HFFc6 (cell line): Measurements from ENCODE around the gene YY1. TPM values are rescaled to one million over a fixed set of nuclear protein-coding genes. Genes with fewer than 3 reads are reported as not detected.
A peak's percentile ranks its signal among the peaks of the same experiment; 100 is the strongest.

ENCODE experiments used
- DNase-seq: peaks from one replicate; pipeline ENCODE4 v3.0.0-alpha.2; 2018
- H3K27ac Mint-ChIP-seq: 2 replicates; pipeline ENCODE4 v1.8.0; 2020; ENCODE audit warnings: mild to moderate bottlenecking, mixed read lengths
- H3K27me3 Mint-ChIP-seq: 2 replicates; pipeline ENCODE4 v1.8.0; 2021; ENCODE audit warnings: mild to moderate bottlenecking, moderate library complexity, mixed read lengths; ENCODE audit not compliant: insufficient read depth
- H3K36me3 Mint-ChIP-seq: 2 replicates; pipeline ENCODE4 v1.8.0; 2021; ENCODE audit warnings: low read depth, mixed read lengths
- H3K4me1 Mint-ChIP-seq: 2 replicates; pipeline ENCODE4 v1.8.0; 2020; ENCODE audit warnings: low read depth, mixed read lengths
- H3K4me3 Mint-ChIP-seq: 2 replicates; pipeline ENCODE4 v1.8.0; 2020; ENCODE audit warnings: mild to moderate bottlenecking, moderate library complexity, mixed read lengths
- H3K9me3 Mint-ChIP-seq: 2 replicates; pipeline ENCODE4 v1.8.0; 2020; ENCODE audit warnings: mild to moderate bottlenecking, mixed read lengths
- total RNA-seq, 6 experiments: library from RNA; stranded (reverse); fragmentation: NEBNext Ultra II Directional; extraction: Animal tissue kit (Norgen Biotek cat#: 25700); gene quantifications; 2 replicates in 1 of 6; 3 replicates in 5 of 6; pipeline ENCODE4 v1.2.3, GENCODE V29; 2021
- TF ChIP-seq, protein P1 (sequence below): fragments of 200-600 bp; sonication (generic); IDR thresholded peaks from 2 replicates; pipeline ENCODE4 v1.5.0; 2021; ENCODE audit warnings: antibody characterized with exemption, mild to moderate bottlenecking

The YY1 gene
- total RNA-seq, 6 experiments from 2014 or later = 57.0 to 70.8 (median 68.1) TPM

DNA sequence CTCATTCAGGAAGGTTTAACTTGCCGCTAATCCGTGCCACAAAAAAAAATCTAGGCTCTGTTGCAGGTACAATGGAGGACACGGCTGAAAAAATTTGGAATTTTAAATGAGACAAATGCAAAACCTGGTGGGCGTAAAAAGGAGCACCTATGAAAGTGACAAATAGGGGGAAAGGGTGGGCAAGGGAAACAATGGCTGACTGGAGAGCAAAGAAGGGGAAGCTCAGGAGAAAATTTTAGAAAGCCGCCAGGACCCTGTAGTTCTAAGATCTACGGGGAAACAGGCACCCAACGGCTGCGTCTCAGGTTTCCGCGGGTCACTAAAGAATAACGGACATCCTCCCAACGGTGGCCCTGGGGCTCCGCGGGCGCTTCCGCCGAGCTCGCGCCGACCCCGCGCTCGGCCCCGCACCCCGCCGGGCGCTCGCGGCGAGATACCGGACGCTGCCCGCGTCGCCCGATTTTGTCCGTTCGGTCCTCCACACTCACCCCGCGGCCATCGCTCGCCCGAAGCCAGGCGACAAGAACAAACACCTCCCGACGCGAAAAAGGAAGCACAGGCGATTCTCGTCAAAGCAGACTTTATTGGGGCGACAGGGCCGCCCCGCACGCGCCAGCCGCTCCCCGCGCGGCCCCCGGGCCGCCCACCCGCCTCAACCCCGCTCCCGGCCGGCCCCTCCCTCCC is 1.1 kb upstream of the YY1 start:
- H3K4me3 Mint-ChIP-seq = peak overlapping the region; percentile 94
- peak overlapping the region; percentile 83 for H3K27ac Mint-ChIP-seq
- peaks cover 32% of the 10 kb centered on the region for H3K36me3 Mint-ChIP-seq
- TF ChIP-seq, protein P1, sequence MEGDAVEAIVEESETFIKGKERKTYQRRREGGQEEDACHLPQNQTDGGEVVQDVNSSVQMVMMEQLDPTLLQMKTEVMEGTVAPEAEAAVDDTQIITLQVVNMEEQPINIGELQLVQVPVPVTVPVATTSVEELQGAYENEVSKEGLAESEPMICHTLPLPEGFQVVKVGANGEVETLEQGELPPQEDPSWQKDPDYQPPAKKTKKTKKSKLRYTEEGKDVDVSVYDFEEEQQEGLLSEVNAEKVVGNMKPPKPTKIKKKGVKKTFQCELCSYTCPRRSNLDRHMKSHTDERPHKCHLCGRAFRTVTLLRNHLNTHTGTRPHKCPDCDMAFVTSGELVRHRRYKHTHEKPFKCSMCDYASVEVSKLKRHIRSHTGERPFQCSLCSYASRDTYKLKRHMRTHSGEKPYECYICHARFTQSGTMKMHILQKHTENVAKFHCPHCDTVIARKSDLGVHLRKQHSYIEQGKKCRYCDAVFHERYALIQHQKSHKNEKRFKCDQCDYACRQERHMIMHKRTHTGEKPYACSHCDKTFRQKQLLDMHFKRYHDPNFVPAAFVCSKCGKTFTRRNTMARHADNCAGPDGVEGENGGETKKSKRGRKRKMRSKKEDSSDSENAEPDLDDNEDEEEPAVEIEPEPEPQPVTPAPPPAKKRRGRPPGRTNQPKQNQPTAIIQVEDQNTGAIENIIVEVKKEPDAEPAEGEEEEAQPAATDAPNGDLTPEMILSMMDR = no peak
- no peaks in the 10 kb centered on the region for H3K9me3 Mint-ChIP-seq
- H3K27me3 Mint-ChIP-seq = no peaks in the 10 kb centered on the region; the same call in 1 of the 2 replicates
- DNase-seq = peak; percentile 27
- peaks cover 32% of the 10 kb centered on the region for H3K4me1 Mint-ChIP-seq

DNA sequence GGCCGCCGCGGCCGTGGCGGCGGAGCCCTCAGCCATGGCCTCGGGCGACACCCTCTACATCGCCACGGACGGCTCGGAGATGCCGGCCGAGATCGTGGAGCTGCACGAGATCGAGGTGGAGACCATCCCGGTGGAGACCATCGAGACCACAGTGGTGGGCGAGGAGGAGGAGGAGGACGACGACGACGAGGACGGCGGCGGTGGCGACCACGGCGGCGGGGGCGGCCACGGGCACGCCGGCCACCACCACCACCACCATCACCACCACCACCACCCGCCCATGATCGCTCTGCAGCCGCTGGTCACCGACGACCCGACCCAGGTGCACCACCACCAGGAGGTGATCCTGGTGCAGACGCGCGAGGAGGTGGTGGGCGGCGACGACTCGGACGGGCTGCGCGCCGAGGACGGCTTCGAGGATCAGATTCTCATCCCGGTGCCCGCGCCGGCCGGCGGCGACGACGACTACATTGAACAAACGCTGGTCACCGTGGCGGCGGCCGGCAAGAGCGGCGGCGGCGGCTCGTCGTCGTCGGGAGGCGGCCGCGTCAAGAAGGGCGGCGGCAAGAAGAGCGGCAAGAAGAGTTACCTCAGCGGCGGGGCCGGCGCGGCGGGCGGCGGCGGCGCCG is 381 bp downstream of the YY1 start:
- Mint-ChIP-seq H3K4me3 (peak overlapping the region; percentile 83), H3K36me3 (peaks cover 37% of the 10 kb centered on the region), H3K27ac (peak overlapping the region; percentile 72), H3K27me3 (no peaks in the 10 kb centered on the region; the same call in 1 of the 2 replicates), H3K9me3 (no peaks in the 10 kb centered on the region), H3K4me1 (peaks cover 38% of the 10 kb centered on the region)
- TF ChIP-seq, protein P1 = peak; percentile 25
- DNase-seq = no peak

DNA sequence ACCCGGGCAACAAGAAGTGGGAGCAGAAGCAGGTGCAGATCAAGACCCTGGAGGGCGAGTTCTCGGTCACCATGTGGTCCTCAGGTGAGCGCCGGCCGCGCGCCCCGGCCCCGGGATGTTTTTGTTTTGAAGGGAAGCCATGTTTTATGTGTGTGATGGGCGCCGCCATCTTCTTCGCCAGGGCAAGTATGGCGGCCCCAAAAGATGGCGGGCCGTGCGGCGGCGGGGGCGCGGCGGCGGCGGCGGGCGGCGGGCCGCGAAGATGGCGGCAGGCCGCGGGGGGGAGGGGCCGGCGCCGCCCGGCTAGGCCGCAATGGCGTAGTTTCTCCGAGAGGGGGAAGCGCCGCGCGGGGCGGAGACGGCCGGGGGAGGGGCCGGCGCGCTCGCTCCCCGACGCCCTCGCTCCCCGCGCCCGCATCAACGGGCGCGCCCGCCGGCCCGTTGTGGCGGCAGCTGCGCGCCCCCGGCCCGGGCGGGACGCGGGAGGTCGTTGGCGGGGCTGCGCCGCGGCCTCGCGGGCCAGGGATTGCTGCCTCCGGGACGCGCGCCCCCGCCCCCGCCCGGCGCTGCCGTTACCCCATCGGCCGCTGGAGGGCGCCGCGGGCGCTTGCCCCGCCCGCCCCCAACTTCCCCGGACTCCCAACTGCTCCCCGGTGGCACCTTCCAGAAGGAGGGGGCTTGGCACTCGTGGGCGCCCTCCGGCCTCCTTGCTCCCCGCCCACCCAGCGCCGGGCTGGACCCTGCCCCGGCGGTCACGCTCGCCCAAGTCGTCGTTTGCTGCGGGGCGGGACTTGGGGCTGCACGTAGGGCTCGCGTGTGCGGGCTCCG is 1.1 kb downstream of the YY1 start:
- H3K27ac Mint-ChIP-seq = peak overlapping the region; percentile 91
- no peaks in the 10 kb centered on the region for H3K9me3 Mint-ChIP-seq
- no peaks in the 10 kb centered on the region; the same call in none of the 2 replicates for H3K27me3 Mint-ChIP-seq
- H3K4me3 Mint-ChIP-seq = peak overlapping the region; percentile 95
- DNase-seq = peak; percentile 92
- H3K4me1 Mint-ChIP-seq = peaks cover 38% of the 10 kb centered on the region
- H3K36me3 Mint-ChIP-seq = peaks cover 37% of the 10 kb centered on the region
- TF ChIP-seq, protein P1 = peak; percentile 80

DNA sequence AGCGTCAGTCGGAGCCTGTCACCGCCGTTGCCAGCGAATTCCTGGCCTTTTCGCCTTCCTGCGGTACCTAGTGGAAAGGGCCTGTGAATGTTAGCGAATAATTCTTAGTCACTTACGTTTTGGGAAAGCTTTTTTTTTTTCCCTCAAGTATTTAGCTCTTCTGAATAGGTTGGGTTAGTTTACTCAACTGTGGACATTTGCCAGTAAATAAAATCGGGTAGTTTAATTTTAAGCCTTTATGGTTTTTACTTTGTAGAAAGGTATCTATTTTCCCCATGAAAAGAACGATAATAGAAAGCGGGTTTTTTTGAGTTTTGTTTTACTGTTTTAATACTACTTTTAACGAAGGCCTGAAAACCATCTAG is 1.7 kb downstream of the YY1 start:
- Mint-ChIP-seq H3K36me3 (peaks cover 37% of the 10 kb centered on the region), H3K27ac (peak overlapping the region; percentile 91), H3K27me3 (no peaks in the 10 kb centered on the region; the same call in none of the 2 replicates), H3K9me3 (no peaks in the 10 kb centered on the region), H3K4me3 (peak overlapping the region; percentile 95), H3K4me1 (peaks cover 38% of the 10 kb centered on the region)
- no peak for DNase-seq
- TF ChIP-seq, protein P1 = peak; percentile 34

DNA sequence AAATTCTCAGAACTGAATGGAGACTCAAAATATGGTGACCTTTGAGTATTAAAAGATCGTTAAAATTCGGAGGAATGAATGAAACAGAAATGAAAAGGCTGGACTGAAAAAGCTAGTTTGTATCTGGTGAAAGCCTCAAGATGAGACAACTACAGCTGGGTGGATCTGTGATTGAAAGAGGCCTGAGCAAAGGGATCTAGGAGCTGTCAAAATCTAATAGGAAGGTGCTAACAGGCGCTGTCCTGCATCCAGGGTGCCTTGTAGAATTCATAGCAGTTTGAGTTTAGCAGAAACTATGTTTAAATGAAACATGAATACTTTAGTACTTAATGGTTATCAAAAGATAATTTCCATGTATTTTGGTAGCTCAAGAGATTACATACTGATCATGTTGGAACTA is 2.3 kb downstream of the YY1 start:
- H3K4me3 Mint-ChIP-seq = peak overlapping the region; percentile 95
- H3K27ac Mint-ChIP-seq = peak overlapping the region; percentile 91
- no peak for DNase-seq
- peaks cover 37% of the 10 kb centered on the region for H3K36me3 Mint-ChIP-seq
- H3K27me3 Mint-ChIP-seq = no peaks in the 10 kb centered on the region; the same call in none of the 2 replicates
- H3K4me1 Mint-ChIP-seq = peaks cover 38% of the 10 kb centered on the region
- no peaks in the 10 kb centered on the region for H3K9me3 Mint-ChIP-seq
- TF ChIP-seq, protein P1 = no peak
